ENCODE data around the gene GAREM2.

GAREM2 gene

DNA sequence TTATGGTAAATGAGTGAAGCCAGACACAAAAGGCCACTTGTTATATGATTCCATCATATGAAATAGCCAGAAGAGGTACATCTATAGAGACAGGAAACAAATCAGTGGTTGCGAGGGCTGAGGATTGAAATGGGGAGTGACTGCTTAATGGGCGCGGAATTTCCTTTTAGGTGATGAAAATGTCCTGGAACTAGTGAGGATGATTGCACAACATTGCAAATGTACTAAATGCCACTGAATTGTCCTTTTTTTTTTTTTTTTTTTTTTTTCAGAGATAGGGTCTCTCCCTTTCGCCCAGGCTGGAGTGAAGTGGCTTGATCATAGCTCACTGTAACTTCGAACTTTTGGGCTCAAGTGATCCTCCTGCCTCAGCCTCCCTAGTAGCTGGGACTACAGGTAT, 15.3 kb upstream of the GAREM2 start:
- Histone ChIP-seq H3K27ac (replicated peaks) (no peak overlapping the region), H3K27me3 (ENCODE audit: insufficient read depth, poor library complexity, severe bottlenecking) (no peaks in the 10 kb centered on the region), H3K4me3 (replicated peaks; ENCODE audit: insufficient read depth, low read length) (no peak overlapping the region)
- no peak for DNase-seq (ENCODE audit: low read depth in 1 of 2, low spot score in 1 of 2)
- TF ChIP-seq SPI1 (IDR thresholded peaks at IDR 0.05; ENCODE audit: borderline replicate concordance, low read depth) (no peak), REST (IDR thresholded peaks at IDR 0.05; ENCODE audit: insufficient replicate concordance, low read depth) (no peak), GABPA (IDR thresholded peaks at IDR 0.05; ENCODE audit: low read depth) (no peak), POLR2AphosphoS5 (IDR thresholded peaks at IDR 0.05; ENCODE audit: low read depth) (no peak)
- TF ChIP-seq, protein P1, sequence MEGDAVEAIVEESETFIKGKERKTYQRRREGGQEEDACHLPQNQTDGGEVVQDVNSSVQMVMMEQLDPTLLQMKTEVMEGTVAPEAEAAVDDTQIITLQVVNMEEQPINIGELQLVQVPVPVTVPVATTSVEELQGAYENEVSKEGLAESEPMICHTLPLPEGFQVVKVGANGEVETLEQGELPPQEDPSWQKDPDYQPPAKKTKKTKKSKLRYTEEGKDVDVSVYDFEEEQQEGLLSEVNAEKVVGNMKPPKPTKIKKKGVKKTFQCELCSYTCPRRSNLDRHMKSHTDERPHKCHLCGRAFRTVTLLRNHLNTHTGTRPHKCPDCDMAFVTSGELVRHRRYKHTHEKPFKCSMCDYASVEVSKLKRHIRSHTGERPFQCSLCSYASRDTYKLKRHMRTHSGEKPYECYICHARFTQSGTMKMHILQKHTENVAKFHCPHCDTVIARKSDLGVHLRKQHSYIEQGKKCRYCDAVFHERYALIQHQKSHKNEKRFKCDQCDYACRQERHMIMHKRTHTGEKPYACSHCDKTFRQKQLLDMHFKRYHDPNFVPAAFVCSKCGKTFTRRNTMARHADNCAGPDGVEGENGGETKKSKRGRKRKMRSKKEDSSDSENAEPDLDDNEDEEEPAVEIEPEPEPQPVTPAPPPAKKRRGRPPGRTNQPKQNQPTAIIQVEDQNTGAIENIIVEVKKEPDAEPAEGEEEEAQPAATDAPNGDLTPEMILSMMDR (IDR thresholded peaks at IDR 0.05; ENCODE audit: insufficient read depth, low read length) = no peak

DNA sequence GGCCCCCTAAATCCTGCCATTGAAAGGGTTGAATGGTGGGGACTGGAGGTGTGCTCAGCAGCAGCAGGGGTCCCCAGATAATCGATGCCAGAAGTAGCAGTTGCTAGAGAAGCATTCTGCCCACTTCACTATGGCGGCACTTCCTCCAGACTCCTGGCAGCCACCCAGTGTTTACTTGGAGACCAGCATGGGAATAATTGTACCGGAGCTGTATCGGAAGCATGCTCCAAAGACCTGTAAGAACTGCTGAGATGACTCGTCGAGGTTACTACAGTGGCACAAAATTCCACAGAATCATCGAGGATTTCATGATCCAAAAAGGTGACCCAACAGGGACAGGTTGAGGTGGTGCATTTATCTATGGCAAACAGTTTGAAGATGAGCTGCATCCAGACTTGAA, 11.0 kb upstream of the GAREM2 start:
- Histone ChIP-seq H3K27ac (replicated peaks) (no peak overlapping the region), H3K4me3 (replicated peaks; ENCODE audit: insufficient read depth, low read length) (no peak overlapping the region), H3K27me3 (ENCODE audit: insufficient read depth, poor library complexity, severe bottlenecking) (no peaks in the 10 kb centered on the region)
- DNase-seq (ENCODE audit: low read depth in 1 of 2, low spot score in 1 of 2) = no peak
- TF ChIP-seq, protein P1 (IDR thresholded peaks at IDR 0.05; ENCODE audit: insufficient read depth, low read length) = no peak
- no peak for TF ChIP-seq POLR2AphosphoS5 (IDR thresholded peaks at IDR 0.05; ENCODE audit: low read depth)
- no peak for TF ChIP-seq SPI1 (IDR thresholded peaks at IDR 0.05; ENCODE audit: borderline replicate concordance, low read depth)
- no peak for TF ChIP-seq GABPA (IDR thresholded peaks at IDR 0.05; ENCODE audit: low read depth)
- no peak for TF ChIP-seq REST (IDR thresholded peaks at IDR 0.05; ENCODE audit: insufficient replicate concordance, low read depth)

DNA sequence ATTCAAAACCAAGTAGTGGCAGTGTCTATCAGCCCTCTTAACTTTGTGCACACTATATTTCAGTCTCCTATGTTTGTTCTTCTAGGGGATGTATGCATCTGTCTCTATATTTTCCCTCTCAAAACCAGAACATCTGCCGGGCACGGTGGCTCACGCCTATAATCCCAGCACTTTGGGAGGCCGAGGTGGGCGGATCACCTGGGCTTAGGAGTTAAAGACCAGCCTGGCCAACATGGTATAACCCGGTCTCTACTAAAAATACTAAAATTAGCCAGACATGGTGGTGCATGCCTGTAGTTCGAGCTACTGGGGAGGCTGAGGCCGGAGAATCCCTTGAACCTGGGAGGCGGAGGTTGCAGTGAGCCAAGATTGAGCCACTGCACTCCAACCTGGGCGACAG, 9.9 kb upstream of the GAREM2 start:
- no peaks in the 10 kb centered on the region for H3K27me3 ChIP-seq (ENCODE audit: insufficient read depth, poor library complexity, severe bottlenecking)
- DNase-seq (ENCODE audit: low read depth in 1 of 2, low spot score in 1 of 2) = no peak
- no peak overlapping the region for H3K27ac ChIP-seq (replicated peaks)
- H3K4me3 ChIP-seq (replicated peaks; ENCODE audit: insufficient read depth, low read length) = no peak overlapping the region
- TF ChIP-seq, protein P1 (IDR thresholded peaks at IDR 0.05; ENCODE audit: insufficient read depth, low read length) = no peak
- TF ChIP-seq GABPA (IDR thresholded peaks at IDR 0.05; ENCODE audit: low read depth) (no peak), SPI1 (IDR thresholded peaks at IDR 0.05; ENCODE audit: borderline replicate concordance, low read depth) (no peak), POLR2AphosphoS5 (IDR thresholded peaks at IDR 0.05; ENCODE audit: low read depth) (no peak), REST (IDR thresholded peaks at IDR 0.05; ENCODE audit: insufficient replicate concordance, low read depth) (no peak)
